Caco-2 (cell line): ENCODE data around the gene RPS6KA2. TPM values are rescaled to one million over a fixed set of nuclear protein-coding genes. Genes with fewer than 3 reads are reported as not detected.

Experiments used
- BruUV-seq: library from RNA; stranded (reverse); fragments of 400-500 nt; replicated peaks from 2 replicates; lab custom pipeline; 2021; lab: Mats Ljungman, UMichigan
- CTCF ChIA-PET: fragments of 300-600 bp; sonication (Branson Sonifier 250); formaldehyde crosslinking; loops from one replicate; lab custom pipeline; 2022; ENCODE audit warnings: antibody characterized with exemption; lab: Charles Lee
- POLR2A ChIA-PET: fragments of 300-600 bp; sonication (Branson Sonifier 250); formaldehyde crosslinking; loops from one replicate; lab custom pipeline; 2022; ENCODE audit warnings: antibody characterized with exemption; lab: Charles Lee
- DNase-seq, 2 experiments: peaks; one replicate each; pipeline versions ENCODE4 v3.0.0 to v3.0.0-alpha.2; 2020 to 2022
- H3K27me3 ChIP-seq: replicated peaks from 2 replicates; pipeline ENCODE4 v1.6.0; 2011; ENCODE audit warnings: low read length; ENCODE audit not compliant: control insufficient read depth, insufficient read depth
- H3K36me3 ChIP-seq: 2 replicates; pipeline ENCODE4 v1.5.1; 2011; ENCODE audit warnings: low read length; ENCODE audit not compliant: control insufficient read depth, insufficient read depth
- H3K4me1 ChIP-seq: fragments of 250-450 bp; sonication (Bioruptor Pico); 2 replicates; pipeline ENCODE4 v1.5.1; 2020; ENCODE audit warnings: mild to moderate bottlenecking
- H3K4me3 ChIP-seq: 2 replicates; pipeline ENCODE4 v1.5.1; 2011; ENCODE audit warnings: low read depth, mild to moderate bottlenecking, control low read depth, low read length
- H3K9me3 ChIP-seq: fragments of 250-450 bp; sonication (Bioruptor Pico); 2 replicates; pipeline ENCODE4 v1.5.1; 2020; ENCODE audit warnings: mild to moderate bottlenecking, moderate library complexity
- H3K27ac Mint-ChIP-seq: one replicate; pipeline ENCODE4 v1.8.0; 2022; ENCODE audit warnings: mixed read lengths; ENCODE audit not compliant: unreplicated experiment
- H3K27me3 Mint-ChIP-seq: one replicate; pipeline ENCODE4 v1.8.0; 2022; ENCODE audit warnings: mixed read lengths; ENCODE audit not compliant: insufficient read depth, unreplicated experiment
- H3K36me3 Mint-ChIP-seq: one replicate; pipeline ENCODE4 v1.8.0; 2022; ENCODE audit warnings: mild to moderate bottlenecking, mixed read lengths; ENCODE audit not compliant: insufficient read depth, unreplicated experiment
- H3K4me1 Mint-ChIP-seq: one replicate; pipeline ENCODE4 v1.8.0; 2022; ENCODE audit warnings: low read depth, mixed read lengths; ENCODE audit not compliant: unreplicated experiment
- H3K4me3 Mint-ChIP-seq: one replicate; pipeline ENCODE4 v1.8.0; 2022; ENCODE audit warnings: mild to moderate bottlenecking, moderate library complexity, mixed read lengths; ENCODE audit not compliant: unreplicated experiment
- H3K9me3 Mint-ChIP-seq: one replicate; pipeline ENCODE4 v1.8.0; 2022; ENCODE audit warnings: mixed read lengths; ENCODE audit not compliant: unreplicated experiment
- intact Hi-C: fragments of 100-400 bp; cut with micrococcal nuclease; formaldehyde crosslinking; loops from one replicate; pipeline ENCODE4 v1.10.0; 2022; ENCODE audit not compliant: unreplicated experiment
- total RNA-seq: library from RNA; stranded (reverse); gene quantifications from 2 replicates; pipeline ENCODE4 v1.2.3, GENCODE V29; 2022
- TF ChIP-seq, protein P1 (sequence below), 2 experiments: fragments of 200-600 bp in 1 of 2; IDR thresholded peaks; 1 replicate in 1 of 2; 2 replicates in 1 of 2; pipeline versions ENCODE4 v1.5.1 to v1.8.0; 2011 to 2022; ENCODE audit warnings: antibody characterized with exemption in 1 of 2, control low read depth in 1 of 2, inconsistent platforms in 1 of 2, low read depth in 1 of 2, low read length in 1 of 2, mild to moderate bottlenecking in 1 of 2, moderate library complexity in 1 of 2; ENCODE audit not compliant: insufficient read depth in 1 of 2, severe bottlenecking in 1 of 2, unreplicated experiment in 1 of 2

Gene RPS6KA2
- total RNA-seq, 1 experiment from 2014 or later: 5.6 TPM

DNA sequence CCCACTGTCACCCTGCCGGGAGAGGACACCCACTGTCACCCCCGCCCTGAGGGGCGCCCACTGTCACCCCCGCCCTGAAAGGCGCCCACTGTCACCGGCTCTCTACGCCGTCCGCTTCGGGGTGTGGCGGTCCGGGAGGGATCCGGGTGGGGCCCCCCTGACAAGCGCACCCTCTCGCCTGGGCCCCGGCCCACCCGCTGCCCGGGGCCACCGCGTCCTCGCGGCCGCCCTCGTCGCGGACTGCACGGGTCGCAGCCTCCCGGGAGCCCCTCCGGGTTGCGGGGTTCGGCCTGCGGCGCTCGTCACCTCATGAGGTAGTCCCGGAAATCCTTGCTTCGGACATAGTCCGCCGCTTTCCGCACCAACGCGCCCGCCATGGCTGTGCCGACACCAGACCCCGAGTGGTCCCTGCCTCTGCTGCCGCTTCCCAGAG, 244.5 kb downstream of the RPS6KA2 start:
- Histone ChIP-seq H3K27me3 (no peaks in the 10 kb centered on the region), H3K4me3 (peak overlapping the region; percentile 86), H3K9me3 (no peaks in the 10 kb centered on the region), H3K36me3 (no peaks in the 10 kb centered on the region; the same call in 1 of the 2 replicates), H3K4me1 (peaks cover 15% of the 10 kb centered on the region)
- Mint-ChIP-seq H3K4me3 (peak overlapping the region; percentile 76), H3K9me3 (no peaks in the 10 kb centered on the region), H3K27me3 (no peaks in the 10 kb centered on the region), H3K36me3 (peaks cover 5% of the 10 kb centered on the region), H3K4me1 (peaks cover 7% of the 10 kb centered on the region), H3K27ac (no peak overlapping the region)
- ChIA-PET CTCF (no interaction called here), POLR2A (no interaction called here)
- intact Hi-C loops: loop anchor here (1.0 to 10.0 kb wide), 3 partner anchors 69 to 612 kb away; partner anchors contain the start of genes CEP43 and PRR18
- TF ChIP-seq, protein P1, sequence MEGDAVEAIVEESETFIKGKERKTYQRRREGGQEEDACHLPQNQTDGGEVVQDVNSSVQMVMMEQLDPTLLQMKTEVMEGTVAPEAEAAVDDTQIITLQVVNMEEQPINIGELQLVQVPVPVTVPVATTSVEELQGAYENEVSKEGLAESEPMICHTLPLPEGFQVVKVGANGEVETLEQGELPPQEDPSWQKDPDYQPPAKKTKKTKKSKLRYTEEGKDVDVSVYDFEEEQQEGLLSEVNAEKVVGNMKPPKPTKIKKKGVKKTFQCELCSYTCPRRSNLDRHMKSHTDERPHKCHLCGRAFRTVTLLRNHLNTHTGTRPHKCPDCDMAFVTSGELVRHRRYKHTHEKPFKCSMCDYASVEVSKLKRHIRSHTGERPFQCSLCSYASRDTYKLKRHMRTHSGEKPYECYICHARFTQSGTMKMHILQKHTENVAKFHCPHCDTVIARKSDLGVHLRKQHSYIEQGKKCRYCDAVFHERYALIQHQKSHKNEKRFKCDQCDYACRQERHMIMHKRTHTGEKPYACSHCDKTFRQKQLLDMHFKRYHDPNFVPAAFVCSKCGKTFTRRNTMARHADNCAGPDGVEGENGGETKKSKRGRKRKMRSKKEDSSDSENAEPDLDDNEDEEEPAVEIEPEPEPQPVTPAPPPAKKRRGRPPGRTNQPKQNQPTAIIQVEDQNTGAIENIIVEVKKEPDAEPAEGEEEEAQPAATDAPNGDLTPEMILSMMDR (IDR thresholded peaks at IDR 0.05; ENCODE audit: insufficient read depth in 1 of 2, low read depth in 1 of 2, low read length in 1 of 2, severe bottlenecking in 1 of 2, unreplicated experiment in 1 of 2): no peak
- DNase-seq: no peak
- no TSS peak for BruUV-seq

DNA sequence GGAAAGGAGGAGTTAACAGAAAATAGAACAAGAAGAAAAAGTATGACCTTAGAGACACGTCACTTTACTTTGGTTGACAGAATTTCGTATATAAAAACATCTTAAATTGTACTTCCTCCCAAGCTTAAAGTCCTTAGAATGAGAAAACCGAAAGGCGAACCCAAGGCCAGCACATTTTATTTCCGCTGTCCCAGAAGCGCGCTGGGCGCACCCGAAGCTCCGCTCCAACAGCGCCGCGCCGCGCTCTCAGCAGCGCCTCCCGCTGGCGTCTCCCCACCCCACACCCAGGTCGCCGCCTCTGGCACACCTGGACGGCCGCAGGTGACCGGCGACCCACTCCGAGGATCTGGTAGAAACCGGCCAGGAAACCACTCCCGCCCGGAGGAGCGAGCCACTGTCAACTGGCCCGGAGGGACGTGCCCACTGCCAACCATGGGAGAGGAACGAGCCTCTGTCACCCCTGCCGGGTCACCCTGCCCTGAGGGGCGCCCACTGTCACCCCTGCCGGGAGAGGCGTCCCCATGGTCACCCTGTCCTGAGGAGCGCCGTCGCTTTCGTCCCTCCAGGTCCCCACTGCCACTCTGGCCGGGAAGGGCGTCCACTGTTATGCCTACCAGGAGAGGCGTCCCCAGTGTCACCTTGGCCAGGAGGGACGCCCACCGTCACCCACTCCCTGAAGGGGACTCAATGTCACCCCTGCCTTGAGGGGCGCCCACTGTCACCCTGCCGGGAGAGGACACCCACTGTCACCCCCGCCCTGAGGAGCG, 245.1 kb downstream of the RPS6KA2 start:
- no peaks in the 10 kb centered on the region; the same call in 1 of the 2 replicates for H3K36me3 ChIP-seq
- H3K4me1 Mint-ChIP-seq: peaks cover 1% of the 10 kb centered on the region
- H3K27ac Mint-ChIP-seq: peak overlapping the region; percentile 79
- H3K27me3 Mint-ChIP-seq: no peaks in the 10 kb centered on the region
- H3K9me3 Mint-ChIP-seq: no peaks in the 10 kb centered on the region
- BruUV-seq: no TSS peak
- H3K4me3 ChIP-seq: peak overlapping the region; percentile 86
- peak; percentile 79 to 90 for DNase-seq
- POLR2A ChIA-PET: no interaction called here
- intact Hi-C loops: loop anchor here (1.0 to 10.0 kb wide), 4 partner anchors 40 to 613 kb away; partner anchors contain the start of genes CEP43, PRR18 and SFT2D1
- CTCF ChIA-PET: interaction anchor here (0.6 to 1.5 kb wide), 5 partner anchors 14 to 39 kb away, joined by 3 to 9 read pairs (median 3); partner anchors contain the start of gene SFT2D1
- H3K9me3 ChIP-seq: no peaks in the 10 kb centered on the region
- peak overlapping the region; percentile 76 for H3K4me3 Mint-ChIP-seq
- peaks cover 5% of the 10 kb centered on the region for H3K36me3 Mint-ChIP-seq
- TF ChIP-seq, protein P1 (IDR thresholded peaks at IDR 0.05; ENCODE audit: insufficient read depth in 1 of 2, low read depth in 1 of 2, low read length in 1 of 2, severe bottlenecking in 1 of 2, unreplicated experiment in 1 of 2): peak; percentile 85 to 88
- no peaks in the 10 kb centered on the region for H3K27me3 ChIP-seq
- H3K4me1 ChIP-seq: peaks cover 9% of the 10 kb centered on the region; the same call in 1 of the 2 replicates

DNA sequence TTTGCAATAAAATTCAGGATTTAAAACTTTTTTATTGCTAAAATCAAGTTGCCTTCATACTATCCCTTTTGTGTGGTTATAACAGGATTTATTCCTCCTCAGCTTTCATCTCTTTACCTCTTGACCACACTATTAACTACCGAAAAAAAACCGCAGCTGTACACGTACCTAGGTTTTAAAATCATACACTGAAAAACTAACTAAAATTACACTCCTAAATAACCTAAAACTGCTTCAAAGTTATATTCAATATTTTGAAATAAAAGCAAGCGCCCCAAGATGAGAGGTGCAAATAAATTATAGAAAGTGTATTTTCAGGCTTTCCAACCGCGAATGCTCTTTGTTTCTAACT, 245.7 kb downstream of the RPS6KA2 start:
- Mint-ChIP-seq H3K27me3 (no peaks in the 10 kb centered on the region), H3K27ac (peak overlapping the region; percentile 79), H3K4me1 (no peaks in the 10 kb centered on the region), H3K4me3 (peak overlapping the region; percentile 76), H3K36me3 (peaks cover 9% of the 10 kb centered on the region), H3K9me3 (no peaks in the 10 kb centered on the region)
- intact Hi-C loops: loop anchor here (1.0 to 10.0 kb wide), 2 partner anchors 39 to 613 kb away; partner anchors contain the start of genes CEP43 and SFT2D1
- Histone ChIP-seq H3K9me3 (no peaks in the 10 kb centered on the region), H3K27me3 (no peaks in the 10 kb centered on the region), H3K4me3 (peak overlapping the region; percentile 86), H3K36me3 (no peaks in the 10 kb centered on the region; the same call in 1 of the 2 replicates), H3K4me1 (peaks cover 6% of the 10 kb centered on the region; the same call in 1 of the 2 replicates)
- TF ChIP-seq, protein P1 (IDR thresholded peaks at IDR 0.05; ENCODE audit: insufficient read depth in 1 of 2, low read depth in 1 of 2, low read length in 1 of 2, severe bottlenecking in 1 of 2, unreplicated experiment in 1 of 2): no peak
- CTCF ChIA-PET: interaction anchor here (0.6 to 1.5 kb wide), 6 partner anchors 15 to 158 kb away, joined by 3 to 9 read pairs (median 3); partner anchors contain the start of gene SFT2D1
- TSS peak; percentile 24 for BruUV-seq
- DNase-seq: no peak
- POLR2A ChIA-PET: no interaction called here
